GM19035 (cell line): ENCODE data around the gene TSPYL1.
"Not testable (repeated sequence)": the region's sequence is repeated elsewhere in the genome, so short reads cannot be mapped to it uniquely, and the experiment has no call there.

Experiments used
- ATAC-seq: cut with Tn5 transposase; IDR thresholded peaks from one replicate; pipeline ENCODE4 v1.9.1; 2021; ENCODE audit not compliant: unreplicated experiment

Gene TSPYL1

DNA sequence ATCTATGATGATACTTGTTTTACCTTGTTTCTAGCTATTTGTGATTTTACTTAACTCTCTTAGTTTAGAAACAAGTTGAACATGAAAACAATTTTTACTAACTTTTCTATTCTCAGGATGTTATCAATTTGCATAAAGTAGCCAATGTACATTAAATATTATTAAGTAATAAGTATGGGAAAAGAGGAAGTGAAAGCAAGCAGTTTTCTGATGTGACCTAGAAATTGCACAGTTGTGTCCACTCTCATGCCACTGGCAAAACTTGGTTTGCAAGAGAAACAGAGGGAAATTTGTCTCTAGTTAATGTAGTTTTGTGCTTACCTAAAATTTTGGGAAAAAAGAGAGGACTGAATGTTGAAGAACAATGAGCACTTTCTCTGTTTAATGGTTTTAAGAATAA lies 19.2 kb upstream of the TSPYL1 start:
- ATAC-seq, result no peak

DNA sequence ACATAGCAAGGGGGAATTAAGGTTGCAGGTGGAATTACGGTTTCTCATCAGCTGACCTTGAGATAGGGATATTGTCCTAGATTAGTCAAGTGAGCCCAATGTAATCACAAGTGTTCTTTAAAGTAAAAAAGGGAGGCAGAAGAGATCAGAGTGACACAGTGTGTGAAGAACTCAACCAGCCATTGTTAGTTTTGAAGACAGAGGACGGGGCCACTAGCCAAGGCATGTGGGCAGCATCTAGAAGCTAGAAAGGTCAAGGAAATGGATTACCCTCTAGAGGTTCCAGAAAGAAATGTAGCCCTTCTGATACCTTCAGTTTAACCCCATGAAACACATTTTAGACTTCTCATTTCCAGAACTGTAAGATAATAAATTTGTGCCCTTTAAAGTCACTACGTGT lies 18.5 kb upstream of the TSPYL1 start:
- no peak for ATAC-seq

DNA sequence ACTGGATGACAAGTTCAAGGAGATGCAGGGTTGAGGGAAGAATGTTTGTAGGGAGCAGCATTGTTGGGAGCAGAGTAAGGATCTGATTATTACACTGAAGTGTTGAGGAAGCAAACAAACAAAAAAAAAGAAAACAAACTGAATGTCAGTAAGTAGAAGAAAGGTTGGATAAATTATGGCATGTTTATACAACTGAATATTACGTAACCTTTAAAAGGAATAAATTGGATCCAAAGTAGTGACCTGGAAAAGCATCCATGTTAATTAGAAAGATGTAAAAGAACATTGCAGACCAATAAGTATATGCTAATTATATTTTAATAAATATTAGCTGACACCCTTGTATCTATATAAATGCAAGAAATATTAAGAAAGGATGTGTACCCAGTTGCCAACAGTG lies 12.8 kb upstream of the TSPYL1 start:
- ATAC-seq, result no peak

DNA sequence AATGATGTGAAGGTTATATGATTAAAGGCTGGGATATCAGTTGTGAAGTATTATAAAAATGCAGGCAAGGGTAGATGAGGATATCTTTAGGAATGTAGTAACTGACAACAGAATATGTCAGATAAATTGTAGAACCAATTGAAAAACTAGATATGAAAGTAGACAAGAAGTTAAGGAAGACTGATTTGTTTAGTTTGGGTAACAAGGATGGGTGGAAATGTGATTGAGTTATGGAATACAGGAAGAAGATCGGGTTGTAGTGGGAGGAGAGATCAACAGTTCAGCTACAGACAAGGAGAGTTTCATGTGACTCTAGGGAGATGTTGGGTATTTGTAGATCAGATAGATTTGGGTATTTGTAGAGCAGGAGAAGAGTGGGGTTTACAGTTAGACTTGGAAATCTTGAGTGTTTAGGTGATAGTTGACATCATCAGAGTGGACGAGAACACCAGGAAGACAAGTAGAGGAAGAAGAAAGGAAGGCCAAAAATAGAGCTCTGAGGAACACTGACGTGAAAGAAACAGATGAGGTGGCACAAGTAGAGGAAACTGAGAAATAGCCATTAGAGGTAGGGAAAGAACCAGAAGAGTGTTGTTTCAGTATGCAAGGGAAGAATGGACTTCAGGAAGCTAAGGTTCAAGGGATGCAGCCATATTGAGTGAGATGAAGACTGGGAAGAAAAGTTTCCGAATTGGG lies 12.1 kb upstream of the TSPYL1 start:
- ATAC-seq, result no peak

DNA sequence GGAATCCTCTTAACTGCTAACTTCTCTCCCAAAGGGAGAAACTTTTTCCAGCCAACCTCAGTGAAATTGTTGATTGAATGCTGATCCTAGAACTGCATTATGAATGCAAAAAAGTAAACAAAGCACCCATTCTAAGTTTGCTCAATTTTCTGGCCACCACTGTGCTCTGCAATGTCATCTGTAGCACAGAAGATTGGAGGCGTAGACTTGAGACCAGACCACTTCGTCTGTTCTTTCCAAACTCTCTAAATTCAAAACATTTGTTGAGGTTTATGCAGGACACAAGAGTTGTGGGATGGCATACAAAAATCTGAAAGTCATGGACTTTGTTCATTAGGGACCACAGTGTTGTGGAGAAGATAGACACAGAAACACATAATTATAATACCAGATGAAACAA lies 11.1 kb upstream of the TSPYL1 start:
- ATAC-seq, result no peak

DNA sequence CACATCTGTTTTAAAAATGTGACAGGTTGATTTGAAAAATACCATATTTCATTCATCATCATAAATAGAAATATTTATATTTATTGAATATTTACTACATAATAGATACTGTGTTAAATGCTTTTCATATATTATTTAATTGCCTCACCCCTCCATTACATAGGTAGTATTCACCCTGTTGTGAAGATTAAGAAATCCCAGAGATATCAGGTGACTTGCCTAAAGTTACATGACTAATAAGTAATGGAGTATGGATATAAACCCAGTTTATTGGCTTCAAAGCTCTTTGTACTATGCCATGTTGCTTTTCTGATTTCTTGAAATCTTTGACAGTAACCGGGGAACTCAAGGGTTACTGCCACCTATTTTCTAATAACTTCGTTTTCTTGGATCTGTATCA lies 10.1 kb upstream of the TSPYL1 start:
- no peak for ATAC-seq

DNA sequence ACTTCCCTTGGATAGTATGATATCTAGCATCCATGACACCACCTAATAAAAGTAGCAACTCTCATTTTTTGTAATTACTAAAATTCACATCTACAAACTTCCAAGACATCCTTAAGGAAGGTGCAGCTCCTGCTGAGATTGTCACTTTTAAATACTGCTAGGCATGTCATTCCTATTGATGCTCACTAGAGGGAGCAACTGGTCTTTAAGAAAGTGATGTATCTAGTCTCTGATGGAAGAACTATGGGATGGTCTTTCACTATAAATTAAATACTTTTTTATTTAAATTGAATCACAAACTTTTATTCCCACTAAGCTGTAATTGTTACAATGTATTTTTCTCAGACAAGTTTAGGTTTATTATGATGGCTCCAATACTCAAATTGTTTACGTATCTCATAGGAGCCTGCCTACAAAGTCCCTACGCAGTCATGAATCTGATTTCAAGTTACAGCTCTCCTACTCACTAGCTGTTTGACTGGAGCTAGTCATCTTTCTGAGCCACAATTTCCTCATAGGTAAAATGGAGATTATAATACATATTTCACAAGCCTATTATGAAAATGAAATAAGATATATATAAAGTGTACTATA lies 8.1 kb upstream of the TSPYL1 start:
- no peak for ATAC-seq

DNA sequence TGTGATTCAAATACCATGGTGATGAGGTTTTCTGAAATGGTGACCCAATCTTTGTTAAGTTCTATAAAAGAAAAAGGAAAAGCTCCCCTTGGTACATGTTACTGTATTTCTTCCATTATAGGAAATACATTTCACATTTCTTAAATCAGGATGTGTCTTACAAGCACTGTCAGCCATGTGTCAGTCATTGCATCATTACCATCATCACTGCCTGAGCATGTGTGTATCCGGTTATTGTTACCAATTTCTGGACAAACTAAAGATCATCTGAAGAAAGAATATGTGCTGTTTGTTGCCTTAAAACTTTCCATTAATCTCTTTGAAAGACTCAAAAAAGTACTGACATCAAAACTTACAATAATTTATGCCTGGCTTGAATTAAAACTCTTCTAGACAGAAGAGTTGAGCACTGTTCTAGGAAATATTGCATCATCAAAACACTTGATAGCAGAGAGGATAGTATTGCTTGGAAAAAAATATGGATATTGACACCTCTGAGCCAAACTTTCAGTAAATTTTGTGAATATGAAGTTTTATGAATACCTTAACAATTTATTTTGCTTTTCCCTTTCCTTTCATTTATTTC lies 7.1 kb upstream of the TSPYL1 start:
- no peak for ATAC-seq

DNA sequence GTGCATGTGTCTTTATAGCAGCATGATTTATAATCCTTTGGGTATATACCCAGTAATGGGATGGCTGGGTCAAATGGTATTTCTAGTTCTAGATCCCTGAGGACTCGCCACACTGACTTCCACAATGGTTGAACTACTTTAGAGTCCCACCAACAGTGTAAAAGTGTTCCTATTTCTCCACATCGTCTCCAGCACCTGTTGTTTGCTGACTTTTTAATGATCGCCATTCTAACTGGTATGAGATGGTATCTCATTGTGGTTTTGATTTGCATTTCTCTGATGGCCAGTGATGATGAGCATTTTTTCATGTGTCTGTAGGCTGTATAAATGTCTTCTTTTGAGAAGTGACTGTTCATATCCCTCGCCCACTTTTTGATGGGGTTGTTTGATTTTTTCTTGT lies 5.3 kb upstream of the TSPYL1 start:
- not testable (repeated sequence) for ATAC-seq

DNA sequence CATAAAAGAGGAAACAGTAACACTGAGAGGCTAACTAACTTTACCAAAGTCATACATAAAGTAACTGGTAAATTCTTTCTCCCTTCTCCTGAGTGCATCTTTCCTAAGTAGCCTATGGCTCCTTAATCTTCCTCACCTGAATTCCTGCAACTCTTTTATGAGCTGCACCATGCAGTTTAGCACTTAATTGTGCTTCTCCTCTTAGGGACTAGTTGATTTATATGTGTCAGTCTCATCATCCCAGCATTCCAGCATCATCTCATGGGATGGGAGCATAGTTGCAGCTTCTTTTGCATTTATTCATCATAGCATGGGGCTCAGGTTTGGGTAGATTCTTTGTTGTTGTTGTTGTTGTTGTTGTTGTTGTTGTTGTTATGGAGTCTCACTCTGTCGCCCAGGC lies 3.5 kb upstream of the TSPYL1 start:
- no peak for ATAC-seq

DNA sequence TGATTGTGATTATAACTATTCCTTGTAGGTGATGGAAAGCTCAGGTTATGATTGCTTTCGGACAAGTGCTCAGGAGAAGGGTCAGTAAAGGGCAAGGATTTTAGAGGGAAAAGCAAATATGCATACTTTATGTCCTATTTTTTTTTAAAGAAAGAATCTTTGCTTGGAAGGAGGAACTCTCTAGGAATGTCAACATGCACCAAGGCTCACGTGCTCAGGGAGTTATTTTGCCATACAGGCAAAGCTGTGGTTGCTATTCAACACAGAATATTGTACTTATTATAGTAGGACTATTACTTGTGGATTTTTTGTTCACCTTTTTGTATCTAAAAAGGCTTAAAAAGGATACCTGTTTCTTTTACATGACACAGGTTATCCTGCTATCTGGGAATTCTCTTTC lies 3.0 kb upstream of the TSPYL1 start:
- ATAC-seq, result no peak

DNA sequence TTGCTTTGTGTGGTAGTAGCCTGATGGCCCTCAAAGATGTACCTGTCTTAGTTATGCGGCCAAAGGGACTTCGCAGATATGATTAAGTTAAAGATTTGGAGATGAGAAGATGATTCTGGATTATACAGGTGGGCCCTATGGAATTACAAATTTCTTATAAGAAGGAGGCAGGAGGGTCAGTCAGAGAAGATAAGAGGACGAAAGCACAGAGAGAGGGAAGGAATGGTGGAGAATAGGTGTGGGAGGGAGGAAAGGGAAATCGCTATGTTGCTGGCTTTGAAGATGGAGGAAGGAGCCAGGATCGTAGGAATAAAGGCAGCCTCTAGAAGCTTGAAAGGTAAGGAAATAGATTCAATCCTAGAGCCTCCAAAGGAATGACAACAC lies 1.2 kb upstream of the TSPYL1 start:
- no peak for ATAC-seq

DNA sequence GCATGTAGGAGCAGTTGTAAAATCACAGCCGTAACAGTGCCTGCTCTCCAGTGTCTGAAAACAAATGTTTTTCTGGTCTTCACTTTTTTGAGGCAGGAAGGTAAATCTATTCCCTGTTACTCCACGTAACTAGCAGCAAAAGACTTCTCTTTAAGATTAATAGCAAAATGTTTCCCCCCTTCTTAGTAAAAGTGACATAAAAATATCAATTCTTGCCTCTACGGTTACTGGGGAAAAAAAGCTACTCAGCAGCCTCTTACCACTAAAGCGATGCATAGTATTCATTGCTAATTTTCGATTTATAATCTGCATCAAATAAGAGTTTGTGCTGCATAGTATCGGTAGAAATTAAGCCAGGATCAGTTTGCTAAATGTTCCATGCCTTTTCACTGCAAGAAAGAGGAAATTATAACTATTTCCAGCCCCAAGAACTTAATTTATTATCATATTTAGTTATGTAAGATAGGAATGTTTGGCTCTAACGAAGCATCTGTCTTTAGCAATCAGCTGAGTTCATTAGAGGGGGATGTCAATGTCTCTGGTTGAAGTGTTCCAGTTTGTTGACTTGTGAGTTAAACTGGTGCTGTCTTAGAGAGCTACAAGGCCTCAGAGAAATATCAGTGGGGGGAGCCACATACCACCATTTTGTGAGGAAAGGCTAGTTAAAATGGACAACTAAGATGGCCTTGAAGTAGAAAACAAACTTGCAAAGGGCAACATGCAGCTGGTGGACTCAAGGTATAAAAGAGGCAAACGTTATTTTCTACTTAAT lies 617 bp upstream of the TSPYL1 start:
- ATAC-seq, result no peak

DNA sequence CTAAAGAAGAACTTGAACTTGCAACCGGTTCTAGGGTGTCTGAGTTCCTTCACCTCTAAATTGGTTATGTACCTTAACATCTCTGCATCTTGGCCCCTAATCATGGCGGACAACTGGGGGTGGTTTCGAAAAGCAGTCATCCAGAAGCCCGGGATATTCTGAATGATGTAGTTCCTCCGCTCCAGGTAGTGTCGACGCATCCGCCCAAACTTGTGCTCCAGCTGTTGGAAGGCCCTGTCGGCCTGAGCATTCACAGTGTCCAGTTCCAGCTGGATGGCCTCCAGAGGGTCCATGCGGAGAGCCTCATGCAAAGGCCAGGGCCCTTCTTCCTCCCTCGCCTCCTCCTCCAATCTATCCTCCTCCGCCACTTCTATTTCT lies 887 bp downstream of the TSPYL1 start:
- ATAC-seq, result peak; percentile 1

DNA sequence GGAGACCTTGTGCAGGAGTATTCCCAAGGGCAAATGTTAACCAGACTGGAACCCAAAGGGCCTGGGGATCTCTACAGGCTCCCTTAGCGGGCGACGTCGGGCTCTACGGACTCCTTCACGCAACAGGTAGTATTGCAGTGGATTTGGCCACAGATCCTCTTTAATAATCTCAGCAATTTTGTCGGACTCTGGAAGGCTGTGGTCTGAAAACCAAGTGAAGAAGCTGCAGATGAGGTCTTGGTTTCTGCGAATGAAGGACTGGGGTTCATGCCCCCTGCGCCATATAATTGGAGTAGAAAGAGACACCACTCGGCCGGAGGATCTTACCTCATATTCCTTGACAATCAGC lies 1.3 kb downstream of the TSPYL1 start:
- ATAC-seq, result no peak

DNA sequence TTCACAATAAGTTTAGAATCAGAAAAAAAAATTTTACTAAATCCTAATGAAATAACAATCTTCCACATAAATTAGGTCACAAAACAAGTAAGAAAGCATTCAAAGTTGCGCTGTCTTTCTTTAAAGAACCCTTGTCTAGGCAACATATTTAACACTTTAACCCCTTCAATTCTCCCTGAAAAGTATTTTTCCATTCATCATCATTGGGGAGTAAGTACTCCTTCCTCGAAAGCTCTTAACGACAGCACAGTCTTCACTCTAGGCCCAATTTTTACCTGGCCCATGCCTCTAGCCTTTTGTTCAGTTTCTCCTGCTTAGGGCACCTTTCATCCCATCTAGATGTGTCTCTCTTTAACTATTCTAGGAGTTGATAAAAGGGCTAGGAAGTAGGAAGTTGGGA lies 2.6 kb downstream of the TSPYL1 start:
- no peak for ATAC-seq

DNA sequence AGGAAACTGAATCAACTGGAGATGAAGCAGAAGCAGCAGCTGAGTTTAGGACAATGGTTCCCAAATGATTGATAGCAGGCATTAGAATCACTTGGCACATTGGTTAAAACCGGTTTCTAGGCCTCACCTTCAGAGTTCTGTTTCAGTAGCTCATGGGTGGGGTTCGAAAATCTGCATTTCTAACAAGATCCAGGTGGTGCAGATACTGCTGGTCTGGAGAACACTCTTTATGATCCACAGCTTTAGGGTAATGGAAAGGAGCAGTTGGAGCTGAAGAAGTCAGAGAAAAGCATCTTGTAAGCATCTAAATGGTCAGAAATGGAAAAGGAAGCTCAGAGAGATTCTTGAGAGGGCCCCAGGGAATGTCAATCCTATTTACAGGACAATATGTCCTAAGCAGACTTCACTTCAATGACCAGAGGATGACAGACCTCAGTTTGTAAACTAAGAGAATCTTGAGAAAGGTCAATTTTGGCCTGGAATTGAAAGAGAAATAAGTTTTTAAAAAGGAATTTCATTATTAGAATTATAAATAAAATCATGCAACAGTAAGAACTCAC lies 8.5 kb downstream of the TSPYL1 start:
- ATAC-seq, result no peak

DNA sequence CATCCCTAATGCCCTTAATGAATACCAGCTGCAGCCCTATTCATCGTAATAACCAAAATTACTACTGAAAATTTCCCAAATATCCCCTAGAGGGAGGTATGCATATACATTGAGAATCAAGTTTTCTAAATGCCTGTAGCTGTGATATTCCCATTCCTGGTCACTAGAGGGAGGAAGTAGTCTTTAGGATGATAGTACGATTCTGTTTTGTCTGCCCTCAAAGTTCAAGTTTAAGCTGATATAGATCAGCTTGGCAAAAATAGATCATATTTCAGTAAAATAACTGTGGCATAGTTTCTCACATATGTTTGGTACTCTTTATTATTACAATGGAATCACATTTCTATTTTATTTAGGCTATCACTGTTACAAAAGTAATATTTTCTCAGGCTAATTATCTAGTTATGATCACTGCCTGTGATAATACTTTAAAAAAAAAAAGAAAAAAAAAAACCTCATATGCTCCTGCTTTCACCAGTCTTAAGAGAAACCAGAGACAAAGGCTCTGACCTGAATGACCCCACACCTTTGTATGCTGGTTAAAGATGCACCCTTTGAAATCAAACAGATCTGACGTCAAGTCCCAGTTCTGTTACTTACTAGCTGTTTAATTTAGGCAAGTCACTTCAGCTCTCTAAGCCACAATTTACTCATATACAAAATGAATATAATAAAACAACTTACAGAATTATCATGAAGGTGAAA lies 11.0 kb downstream of the TSPYL1 start:
- ATAC-seq, result peak; percentile 71

DNA sequence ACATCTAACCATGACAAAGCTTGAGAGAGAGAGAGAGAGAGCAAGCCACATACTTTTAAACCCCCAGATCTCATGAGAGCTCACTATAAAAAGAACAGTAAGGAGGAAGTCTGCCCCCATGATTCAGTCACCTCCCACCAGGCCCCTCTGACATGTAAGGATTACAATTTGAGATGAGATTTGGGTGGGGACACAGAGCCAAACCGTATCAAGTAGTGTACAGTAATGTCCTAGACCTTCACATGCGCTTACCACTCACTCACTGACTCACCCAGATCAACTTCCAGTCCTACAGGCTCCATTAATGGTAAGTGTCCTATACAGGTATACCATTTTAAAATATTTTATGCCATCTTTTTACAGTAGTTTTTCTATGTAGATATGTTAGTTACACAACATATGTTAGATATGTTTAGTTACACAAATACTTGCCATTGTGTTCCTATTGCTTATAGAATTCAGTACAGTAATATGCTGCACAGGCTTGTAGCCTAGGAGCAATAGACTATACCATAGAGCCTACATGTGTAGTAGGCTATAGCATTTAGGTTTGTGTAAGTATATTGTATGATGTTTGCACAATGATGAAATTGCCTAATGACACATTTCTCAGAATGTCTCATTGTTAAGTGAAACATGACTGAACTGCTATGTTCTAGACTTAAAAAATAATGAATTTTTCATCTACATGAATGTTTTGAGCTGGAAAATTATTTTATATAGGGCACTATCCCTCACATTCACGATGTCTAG lies 11.7 kb downstream of the TSPYL1 start:
- ATAC-seq, result peak; percentile 26

DNA sequence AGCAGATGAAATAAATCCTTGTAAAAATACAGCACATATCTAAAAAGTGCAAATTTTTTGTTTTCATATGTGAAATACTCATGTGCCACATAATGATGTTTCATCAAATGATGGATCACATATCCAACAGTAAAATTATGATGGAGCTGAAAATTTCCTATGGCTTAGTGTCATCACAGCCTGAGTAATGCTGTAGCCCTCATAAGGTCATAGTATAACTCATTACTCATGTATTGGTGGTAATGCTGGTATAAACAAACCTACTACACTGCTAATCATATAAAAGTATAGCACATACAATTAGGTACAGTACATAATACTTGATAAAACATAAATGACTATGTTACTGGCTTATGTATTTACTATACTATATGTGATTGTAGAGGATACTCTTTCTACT lies 12.9 kb downstream of the TSPYL1 start:
- ATAC-seq, result no peak
